NCI-H146 treated with DMSO at 0.1 percent for 48 hours (cell line): Measurements from ENCODE around the gene UGT1A7.
"Not testable (repeated sequence)": the region's sequence is repeated elsewhere in the genome, so short reads cannot be mapped to it uniquely, and the experiment has no call there.

Experiments used
- DNase-seq: peaks from one replicate; lab custom pipeline; 2025; ENCODE audit not compliant: unreplicated experiment; lab: John Stamatoyannopoulos, UW

The UGT1A7 gene

DNA sequence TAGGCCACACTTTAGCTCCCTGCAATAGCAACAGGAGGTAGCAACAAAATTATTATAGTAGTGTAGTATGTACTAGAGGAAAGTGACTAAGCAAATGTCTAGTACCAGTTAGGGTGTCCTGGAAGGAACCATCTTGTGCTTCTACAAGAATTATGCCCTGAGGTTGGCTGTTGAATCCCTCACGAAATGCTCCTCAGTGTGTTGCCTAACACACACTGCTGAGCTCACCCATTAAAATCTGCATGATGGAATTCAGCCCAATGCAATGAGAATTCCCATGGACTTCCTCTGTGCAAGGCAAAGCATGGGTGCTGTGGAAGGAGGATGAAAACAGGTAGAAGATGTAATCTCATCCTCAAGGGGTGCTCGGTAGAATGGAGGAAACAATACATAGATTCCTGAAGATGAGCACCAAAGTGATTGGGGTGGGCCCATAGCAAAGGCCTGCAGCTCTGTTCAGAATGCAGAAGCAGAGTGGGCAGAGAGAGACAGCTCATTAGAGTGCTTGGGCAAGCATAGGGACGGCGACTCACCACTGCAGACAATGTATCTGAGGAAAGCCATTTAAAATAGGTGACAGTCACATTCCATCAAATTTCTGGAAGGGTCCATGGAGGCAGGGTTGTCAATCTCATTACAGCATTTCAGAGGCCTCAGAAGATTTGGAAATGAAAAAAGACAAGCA, 1.2 kb upstream of the UGT1A7 start:
- DNase-seq, result no peak

GRCh38 chr2:233684640-233685039, 2.9 kb downstream of the UGT1A7 start:
- DNase-seq, result no peak

- no peak for DNase-seq
Observed at GRCh38 chr2:233686928-233687327, 5.2 kb downstream of the UGT1A7 start.

GRCh38 chr2:233688341-233688740, 6.6 kb downstream of the UGT1A7 start:
- no peak for DNase-seq

DNA sequence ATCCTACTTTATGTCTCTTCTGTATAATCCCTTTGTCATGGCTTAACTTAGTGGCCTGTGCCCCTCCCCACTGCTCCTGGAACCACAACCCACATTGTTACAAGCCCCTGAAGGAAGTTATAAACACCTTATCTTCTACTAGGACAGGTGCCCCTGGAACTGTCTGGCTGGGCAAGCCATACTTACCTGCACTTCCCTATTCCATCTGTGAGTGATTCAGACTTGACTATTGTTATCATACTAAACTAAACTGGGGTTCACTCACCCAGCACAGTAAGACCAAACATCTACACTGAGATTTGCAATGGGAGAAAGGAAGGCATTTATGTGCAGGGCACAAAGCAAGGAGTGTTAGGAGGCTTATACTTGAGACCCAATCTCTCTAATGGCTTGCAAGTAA, 7.3 kb downstream of the UGT1A7 start:
- DNase-seq, result no peak

GRCh38 chr2:233689501-233689900, 7.8 kb downstream of the UGT1A7 start:
- DNase-seq, result no peak

DNA sequence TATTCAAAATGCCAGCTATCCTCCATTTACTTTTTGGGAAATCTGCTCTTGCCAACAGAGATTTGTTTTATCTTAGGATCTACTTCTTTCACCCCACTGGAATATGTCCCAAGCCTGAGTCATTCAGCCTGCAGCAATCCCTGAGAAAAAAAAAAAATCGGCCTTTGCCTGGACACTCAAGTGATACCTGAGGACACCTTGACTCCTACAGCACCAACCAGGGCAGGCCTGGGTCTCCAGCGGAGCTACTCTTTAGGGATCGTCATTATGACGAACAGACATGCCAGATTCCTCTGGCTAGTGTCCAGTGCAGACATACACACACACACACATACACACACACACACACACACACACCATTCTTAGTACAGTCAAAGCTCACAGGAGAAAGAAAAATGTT, 8.7 kb downstream of the UGT1A7 start:
- DNase-seq, result no peak

GRCh38 chr2:233691443-233692433, 10.0 kb downstream of the UGT1A7 start:
- DNase-seq, result no peak

DNA sequence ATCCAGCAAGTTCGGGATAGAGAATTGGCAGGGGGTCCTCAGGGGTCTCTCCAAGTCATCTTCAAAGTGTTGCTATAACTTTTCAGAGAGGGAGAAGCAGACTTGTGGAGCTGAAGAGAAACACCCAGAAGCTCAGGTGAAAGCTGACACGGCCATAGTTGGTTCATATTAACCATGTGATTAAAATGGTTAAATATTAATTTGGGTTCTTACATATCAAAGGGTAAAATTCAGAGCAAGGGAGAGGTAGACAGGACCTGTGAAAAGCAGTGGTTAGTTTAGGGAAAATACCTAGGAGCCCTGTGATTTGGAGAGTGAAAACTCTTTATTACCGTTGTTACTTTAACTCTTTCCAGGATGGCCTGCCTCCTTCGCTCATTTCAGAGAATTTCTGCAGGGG, 10.9 kb downstream of the UGT1A7 start, which contains the start of gene UGT1A6:
TSS of gene UGT1A6 (plus strand) at position 243 of the 400 bp plus-strand sequence. CDS start at position 358, 115 bp downstream.
- DNase-seq, result no peak

DNA sequence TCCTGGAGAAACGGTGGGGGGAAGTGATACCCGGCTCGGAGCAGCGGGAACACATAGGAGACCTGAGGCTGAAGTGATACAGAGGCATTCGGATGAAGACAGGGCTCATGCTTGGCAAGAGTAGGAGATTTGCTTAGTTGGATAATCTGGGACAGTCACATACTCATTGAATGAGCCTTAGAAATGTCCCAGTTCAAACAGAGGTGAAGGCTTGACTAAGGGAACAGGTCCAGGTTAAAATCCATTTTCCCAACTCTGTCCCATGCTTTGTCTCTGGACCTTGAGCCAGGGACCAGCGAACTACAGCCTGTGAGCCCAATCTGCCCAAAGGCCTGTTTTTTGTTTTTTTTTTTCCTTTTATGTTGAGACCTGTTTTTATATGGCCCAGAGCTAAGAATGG, 12.3 kb downstream of the UGT1A7 start:
- DNase-seq, result no peak

DNA sequence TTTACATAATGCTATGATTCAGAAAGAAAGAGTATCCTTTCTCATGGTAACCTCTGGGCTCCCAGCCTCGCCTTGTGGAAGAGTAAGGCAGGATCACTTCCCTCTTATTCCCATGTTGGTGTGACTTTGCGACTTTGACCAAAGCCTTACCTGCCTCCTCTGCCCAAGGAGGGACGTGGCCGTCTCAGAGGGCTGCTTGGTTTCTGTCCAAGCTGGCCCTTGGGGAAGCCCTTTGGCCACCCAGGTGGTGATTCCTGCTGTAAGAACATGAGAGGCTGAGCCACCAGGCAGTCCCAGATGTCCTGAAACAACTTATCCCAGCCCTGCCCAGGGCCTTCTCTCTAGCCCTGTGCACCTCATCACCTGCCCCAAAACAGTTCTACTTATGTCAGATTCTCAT, 17.0 kb downstream of the UGT1A7 start:
- no peak for DNase-seq

DNA sequence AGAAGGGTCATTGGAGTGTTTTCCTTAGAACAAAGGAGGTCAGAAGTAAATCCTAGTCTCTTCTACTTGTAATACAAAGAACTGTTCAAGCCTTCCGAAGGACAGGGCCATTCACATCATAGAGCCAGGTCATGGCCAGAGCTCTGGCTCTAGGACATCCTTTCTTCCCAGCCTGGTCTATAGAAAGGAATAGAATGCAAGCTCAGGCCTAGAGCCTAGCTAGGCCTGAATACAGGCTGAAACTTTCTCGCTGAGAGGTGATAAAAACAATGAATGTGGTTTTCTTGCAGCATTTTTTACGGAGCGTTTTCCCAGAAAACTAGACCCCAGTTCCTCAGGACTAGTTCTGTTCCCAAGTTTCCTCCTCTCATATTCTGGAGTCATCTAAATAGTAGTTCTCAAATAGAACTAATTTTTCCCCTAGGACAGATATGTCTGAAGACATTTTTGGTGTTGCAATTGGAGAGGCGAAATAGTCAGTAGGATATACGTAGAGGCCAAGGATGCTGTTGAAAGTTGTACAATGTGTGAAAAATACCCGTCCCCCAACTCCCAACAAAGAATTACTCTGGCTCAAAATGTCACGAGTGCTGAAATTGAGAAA, 17.8 kb downstream of the UGT1A7 start:
- no peak for DNase-seq

DNA sequence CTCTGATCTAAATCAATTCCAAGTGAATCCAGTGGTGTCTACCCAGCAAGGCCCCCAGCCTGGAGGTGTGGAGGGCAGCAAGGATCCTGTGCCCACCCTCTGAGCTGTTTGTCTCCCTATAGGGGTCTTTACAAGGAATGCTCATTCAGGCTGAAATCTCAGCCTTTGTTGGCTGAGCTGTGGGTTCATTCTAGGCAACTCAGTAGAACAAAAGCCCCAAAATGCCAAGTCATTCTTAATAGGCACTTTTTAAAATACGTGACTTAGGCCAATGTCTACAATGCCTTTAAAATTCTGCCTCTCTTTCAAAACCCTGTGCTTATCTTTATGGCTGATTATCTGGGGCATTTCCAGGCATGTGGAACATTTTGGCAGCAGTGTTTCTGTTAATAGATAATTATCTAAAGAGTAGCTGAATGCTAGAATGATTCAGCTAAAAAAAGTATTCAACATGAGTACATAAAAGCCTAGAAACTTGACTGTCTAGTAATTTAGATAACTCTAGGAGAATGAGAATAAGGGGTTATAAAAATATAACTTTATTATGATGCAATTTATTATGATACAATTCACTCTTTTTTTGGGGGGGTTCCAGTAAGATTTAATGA, 18.4 kb downstream of the UGT1A7 start:
- no peak for DNase-seq

DNA sequence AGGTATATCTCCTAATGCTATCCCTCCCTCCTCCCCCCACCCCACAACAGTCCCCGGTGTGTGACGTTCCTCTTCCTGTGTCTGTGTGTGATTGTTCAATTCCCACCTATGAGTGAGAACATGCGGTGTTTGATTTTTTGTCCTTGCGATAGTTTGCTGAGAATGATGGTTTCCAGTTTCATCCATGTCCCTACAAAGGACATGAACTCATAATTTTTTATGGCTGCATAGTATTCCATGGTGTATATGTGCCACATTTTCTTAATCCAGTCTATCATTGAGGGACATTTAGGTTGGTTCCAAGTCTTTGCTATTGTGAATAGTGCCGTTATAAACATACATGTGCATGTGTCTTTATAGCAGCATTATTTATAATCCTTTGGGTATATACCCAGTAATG, 19.1 kb downstream of the UGT1A7 start:
- DNase-seq, result not testable (repeated sequence)

DNA sequence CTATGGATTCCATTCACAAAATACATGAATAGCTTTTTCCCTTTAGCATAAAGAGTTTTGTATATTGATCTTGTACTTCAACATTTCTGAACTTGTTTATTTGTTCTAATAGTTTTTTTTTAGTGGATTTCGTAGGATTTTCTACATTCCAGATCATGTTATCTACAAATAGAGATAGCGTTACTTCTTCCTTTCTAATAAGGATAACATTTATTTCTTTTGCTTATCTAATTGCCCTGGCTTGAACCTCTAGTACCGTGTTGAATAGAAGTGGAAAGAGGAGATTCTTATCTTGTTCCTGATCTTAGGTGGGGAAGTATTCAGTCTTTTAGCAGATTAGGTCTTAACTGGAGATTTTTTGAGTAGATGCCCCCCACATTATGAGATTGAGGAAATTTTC, 20.5 kb downstream of the UGT1A7 start:
- DNase-seq, result no peak

DNA sequence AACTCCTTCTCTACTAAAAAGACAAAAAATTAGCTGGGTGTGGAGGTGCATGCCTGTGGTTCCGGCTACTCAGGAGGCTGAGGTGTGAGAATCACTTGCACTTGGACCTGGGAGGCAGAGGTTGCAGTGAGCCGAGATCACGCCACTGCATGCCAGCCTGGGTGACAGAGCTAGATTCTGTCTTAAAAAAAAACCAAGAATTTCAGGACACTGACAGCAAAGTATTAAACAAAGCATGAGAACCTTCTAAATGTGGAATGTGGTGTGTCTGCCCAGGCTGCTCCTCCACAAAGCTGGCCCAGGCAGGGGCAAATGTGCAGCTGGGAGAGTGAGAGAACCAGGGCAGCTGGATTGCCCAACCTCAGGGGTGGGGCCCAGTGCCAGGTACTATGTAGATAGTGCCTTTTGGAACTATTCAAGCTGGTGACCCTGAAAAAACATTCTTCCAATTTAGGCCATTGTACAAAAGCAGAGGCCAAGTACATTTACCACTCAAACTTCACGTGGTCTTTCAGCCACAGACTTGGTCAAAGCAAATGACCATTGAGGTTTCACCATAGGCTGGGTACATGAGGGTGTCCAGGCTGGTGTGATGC, 24.3 kb downstream of the UGT1A7 start:
- DNase-seq, result no peak

DNA sequence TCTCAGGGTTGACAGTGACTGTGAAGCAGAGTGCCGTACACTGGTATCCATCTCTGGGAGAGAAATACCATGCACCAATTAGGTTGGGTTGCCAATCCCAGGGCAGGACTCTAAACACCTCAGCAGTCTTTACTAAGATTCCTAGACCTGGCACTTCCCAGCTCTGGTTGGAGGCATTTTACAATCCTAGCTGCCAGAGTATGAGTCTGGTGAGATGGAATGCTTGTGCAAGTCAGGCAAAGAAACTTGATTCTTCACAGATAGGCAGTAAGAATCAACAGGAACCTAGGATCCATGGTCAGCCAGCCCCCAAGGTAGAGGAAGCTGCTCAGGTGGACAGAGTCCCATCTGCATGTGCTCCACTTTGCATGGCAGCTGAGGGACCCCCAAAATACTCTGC, 25.0 kb downstream of the UGT1A7 start:
- no peak for DNase-seq

- DNase-seq, result no peak
Observed at GRCh38 chr2:233707940-233708644, 26.4 kb downstream of the UGT1A7 start.

- no peak for DNase-seq
Observed at GRCh38 chr2:233708942-233709341, 27.2 kb downstream of the UGT1A7 start.

DNA sequence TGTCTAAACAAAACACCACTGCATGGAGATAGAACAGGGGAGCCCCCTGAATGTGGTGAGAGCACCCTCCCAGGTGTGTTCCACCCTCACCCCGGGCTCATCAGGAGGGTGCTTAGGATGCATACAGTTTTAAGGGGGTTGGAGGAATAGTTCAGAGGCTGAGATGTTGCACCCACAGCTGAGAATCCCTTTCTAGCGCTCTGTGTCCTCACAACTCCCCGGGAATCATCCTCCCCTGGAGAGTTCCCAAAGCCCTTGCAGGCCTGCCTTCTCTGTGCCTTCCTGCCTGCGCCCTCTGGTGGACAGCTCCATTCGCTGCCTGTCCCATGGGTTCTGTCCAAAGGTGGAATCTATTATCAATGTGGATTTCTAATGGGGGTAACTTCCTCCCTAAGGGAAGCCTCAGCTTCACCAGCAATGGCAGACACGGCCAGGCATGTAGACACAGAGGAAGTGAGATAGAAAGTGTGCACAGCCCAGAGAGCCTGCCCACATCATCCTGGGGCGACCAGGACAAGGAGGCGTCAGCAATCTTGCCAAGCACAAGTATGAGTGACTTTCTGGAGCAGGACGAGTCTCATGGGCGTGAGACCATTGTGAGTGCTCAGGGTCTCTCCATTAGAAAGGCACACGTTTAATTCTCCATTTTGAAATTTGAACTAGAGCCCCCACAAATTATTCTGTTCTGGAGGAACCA, 29.8 kb downstream of the UGT1A7 start:
- DNase-seq, result no peak
